ENCODE measurements around the gene ZNF146.
"Not testable (repeated sequence)": the region's sequence is repeated elsewhere in the genome, so short reads cannot be mapped to it uniquely, and the experiment has no call there.

Gene ZNF146

GRCh38 chr19:36236304-36236945, 21.5 kb downstream of the ZNF146 start:
- no peak for DNase-seq

- DNase-seq = no peak
These were observed 22.0 kb downstream of the ZNF146 start for GRCh38 chr19:36236946-36237310.

GRCh38 chr19:36244066-36244465, 29.2 kb downstream of the ZNF146 start:
- no peak for DNase-seq

GRCh38 chr19:36245210-36246005, 30.5 kb downstream of the ZNF146 start:
- no peak for DNase-seq

- DNase-seq = no peak
These were observed 31.1 kb downstream of the ZNF146 start for GRCh38 chr19:36246006-36246481.

- no peak for DNase-seq
These were observed 37.1 kb downstream of the ZNF146 start for GRCh38 chr19:36252047-36252446.

GRCh38 chr19:36254848-36255247, 39.9 kb downstream of the ZNF146 start:
- DNase-seq = no peak

- no peak for DNase-seq
These were observed 40.4 kb downstream of the ZNF146 start for GRCh38 chr19:36255316-36255715.

GRCh38 chr19:36256064-36256463, 41.2 kb downstream of the ZNF146 start:
- DNase-seq = no peak

GRCh38 chr19:36256853-36257519, 42.1 kb downstream of the ZNF146 start:
- DNase-seq = no peak

- no peak for DNase-seq
These were observed 42.6 kb downstream of the ZNF146 start for GRCh38 chr19:36257520-36257876.

GRCh38 chr19:36258028-36258875, 43.3 kb downstream of the ZNF146 start:
- DNase-seq = no peak

- DNase-seq = no peak
These were observed 44.3 kb downstream of the ZNF146 start for GRCh38 chr19:36259211-36259610.

- no peak for DNase-seq
These were observed 50.2 kb downstream of the ZNF146 start for GRCh38 chr19:36265064-36265463.

GRCh38 chr19:36265856-36266374, 51.0 kb downstream of the ZNF146 start:
- no peak for DNase-seq

- DNase-seq = no peak
These were observed 51.6 kb downstream of the ZNF146 start for GRCh38 chr19:36266375-36266961.

GRCh38 chr19:36267061-36267845, 52.3 kb downstream of the ZNF146 start:
- no peak for DNase-seq

GRCh38 chr19:36268081-36268480, 53.2 kb downstream of the ZNF146 start:
- not testable (repeated sequence) for DNase-seq

GRCh38 chr19:36268591-36268990, 53.7 kb downstream of the ZNF146 start:
- DNase-seq = not testable (repeated sequence)

- DNase-seq = not testable (repeated sequence)
These were observed 54.4 kb downstream of the ZNF146 start for GRCh38 chr19:36269295-36269694.

All from CD4-positive, alpha-beta T cell treated with Interleukin-17A for 4 hours (primary cell).